ENCODE measurements around the gene MRPL44.

DNA sequence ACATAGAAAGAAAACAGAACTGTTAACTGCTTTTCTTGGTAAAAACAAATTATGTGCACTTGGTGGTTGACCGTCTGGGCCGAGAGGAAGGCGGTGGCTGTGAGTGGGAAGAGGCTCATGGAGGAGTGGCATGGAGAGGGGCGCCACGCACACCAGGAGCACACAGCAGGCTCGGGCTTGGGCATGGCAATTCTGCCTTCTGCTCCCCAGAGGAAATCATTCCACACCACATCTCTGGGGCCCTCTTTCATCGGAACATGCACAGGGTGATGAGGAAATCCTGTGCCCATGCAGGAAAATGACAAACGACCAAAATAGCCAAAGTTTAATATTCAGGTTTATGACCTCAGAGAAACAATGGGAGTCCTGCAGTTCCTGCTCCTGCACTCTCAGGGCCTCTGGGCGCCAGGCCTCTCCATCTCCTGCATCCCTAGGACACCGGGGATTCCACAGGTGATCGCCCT lies 38.6 kb upstream of the MRPL44 start:
- TF ChIP-seq POLR2AphosphoS5 (IDR thresholded peaks at IDR 0.05; ENCODE audit: low read depth, low read length): no peak
- no peak for TF ChIP-seq TAF1 (IDR thresholded peaks at IDR 0.05; ENCODE audit: borderline replicate concordance, insufficient read depth, low read length)
- no peak for TF ChIP-seq SIN3A (IDR thresholded peaks at IDR 0.05; ENCODE audit: borderline replicate concordance, insufficient read depth, low read length)
- TF ChIP-seq, protein P1, sequence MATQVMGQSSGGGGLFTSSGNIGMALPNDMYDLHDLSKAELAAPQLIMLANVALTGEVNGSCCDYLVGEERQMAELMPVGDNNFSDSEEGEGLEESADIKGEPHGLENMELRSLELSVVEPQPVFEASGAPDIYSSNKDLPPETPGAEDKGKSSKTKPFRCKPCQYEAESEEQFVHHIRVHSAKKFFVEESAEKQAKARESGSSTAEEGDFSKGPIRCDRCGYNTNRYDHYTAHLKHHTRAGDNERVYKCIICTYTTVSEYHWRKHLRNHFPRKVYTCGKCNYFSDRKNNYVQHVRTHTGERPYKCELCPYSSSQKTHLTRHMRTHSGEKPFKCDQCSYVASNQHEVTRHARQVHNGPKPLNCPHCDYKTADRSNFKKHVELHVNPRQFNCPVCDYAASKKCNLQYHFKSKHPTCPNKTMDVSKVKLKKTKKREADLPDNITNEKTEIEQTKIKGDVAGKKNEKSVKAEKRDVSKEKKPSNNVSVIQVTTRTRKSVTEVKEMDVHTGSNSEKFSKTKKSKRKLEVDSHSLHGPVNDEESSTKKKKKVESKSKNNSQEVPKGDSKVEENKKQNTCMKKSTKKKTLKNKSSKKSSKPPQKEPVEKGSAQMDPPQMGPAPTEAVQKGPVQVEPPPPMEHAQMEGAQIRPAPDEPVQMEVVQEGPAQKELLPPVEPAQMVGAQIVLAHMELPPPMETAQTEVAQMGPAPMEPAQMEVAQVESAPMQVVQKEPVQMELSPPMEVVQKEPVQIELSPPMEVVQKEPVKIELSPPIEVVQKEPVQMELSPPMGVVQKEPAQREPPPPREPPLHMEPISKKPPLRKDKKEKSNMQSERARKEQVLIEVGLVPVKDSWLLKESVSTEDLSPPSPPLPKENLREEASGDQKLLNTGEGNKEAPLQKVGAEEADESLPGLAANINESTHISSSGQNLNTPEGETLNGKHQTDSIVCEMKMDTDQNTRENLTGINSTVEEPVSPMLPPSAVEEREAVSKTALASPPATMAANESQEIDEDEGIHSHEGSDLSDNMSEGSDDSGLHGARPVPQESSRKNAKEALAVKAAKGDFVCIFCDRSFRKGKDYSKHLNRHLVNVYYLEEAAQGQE (IDR thresholded peaks at IDR 0.05; ENCODE audit: insufficient read depth in 1 of 2, low read depth in 2 of 2, low read length in 2 of 2): no peak
- no peak for TF ChIP-seq FOXP2 (optimal IDR thresholded peaks at IDR 0.05; ENCODE audit: borderline replicate concordance, extremely low read depth, extremely low read length, insufficient read depth)
